HepG2 (cell line): ENCODE measurements around the gene SIGMAR1. TPM values are rescaled to one million over a fixed set of nuclear protein-coding genes. Genes with fewer than 3 reads are reported as not detected.

Experiments
- ATF5 ChIP-seq: sonication (generic); formaldehyde crosslinking; IDR thresholded peaks from 2 replicates; pipeline ENCODE4 v1.4.0; 2020; ENCODE audit warnings: mild to moderate bottlenecking, low read depth, missing genetic modification reagents
- BCL3 ChIP-seq: sonication (generic); formaldehyde crosslinking; IDR thresholded peaks from 2 replicates; pipeline ENCODE4 v1.5.1; 2020; ENCODE audit warnings: mild to moderate bottlenecking, missing genetic modification reagents, moderate library complexity
- BRCA1 ChIP-seq: sonication (generic); formaldehyde crosslinking; IDR thresholded peaks from 2 replicates; pipeline ENCODE4 v1.4.0; 2020; ENCODE audit warnings: missing genetic modification reagents
- ETS1 ChIP-seq: sonication (generic); formaldehyde crosslinking; IDR thresholded peaks from 2 replicates; pipeline ENCODE4 v1.4.0; 2020; ENCODE audit warnings: missing genetic modification reagents
- HMG20A ChIP-seq: IDR thresholded peaks from 2 replicates; pipeline ENCODE4 v1.6.1; 2016; ENCODE audit warnings: borderline replicate concordance
- KDM2A ChIP-seq: sonication (generic); formaldehyde crosslinking; IDR thresholded peaks from 2 replicates; pipeline ENCODE4 v1.4.0; 2020; ENCODE audit warnings: low read depth, missing genetic modification reagents, borderline replicate concordance
- KLF9 ChIP-seq: IDR thresholded peaks from 2 replicates; pipeline ENCODE4 v1.6.1; 2016; ENCODE audit warnings: low read depth
- MED1 ChIP-seq: sonication (generic); formaldehyde crosslinking; IDR thresholded peaks from 2 replicates; pipeline ENCODE4 v1.4.0; 2020; ENCODE audit warnings: missing genetic modification reagents
- MXD4 ChIP-seq: IDR thresholded peaks from 2 replicates; pipeline ENCODE4 v1.6.1; 2016; ENCODE audit warnings: mild to moderate bottlenecking, missing biosample characterization, missing genetic modification reagents
- MXI1 ChIP-seq: IDR thresholded peaks from 3 replicates; pipeline ENCODE4 v1.6.1; 2012; ENCODE audit warnings: low read depth, low read length, inconsistent platforms, borderline replicate concordance
- PHF21A ChIP-seq: sonication (generic); formaldehyde crosslinking; IDR thresholded peaks from 2 replicates; pipeline ENCODE4 v1.5.0; 2020; ENCODE audit warnings: mild to moderate bottlenecking, missing genetic modification reagents
- POGK ChIP-seq: sonication (generic); formaldehyde crosslinking; conservative IDR thresholded peaks from 2 replicates; pipeline ENCODE4 v1.8.0; 2022; ENCODE audit warnings: mild to moderate bottlenecking, moderate library complexity, missing genetic modification reagents
- PRMT3 ChIP-seq: sonication (generic); formaldehyde crosslinking; IDR thresholded peaks from 2 replicates; pipeline ENCODE4 v1.8.1; 2022; ENCODE audit warnings: low read depth, mild to moderate bottlenecking, moderate library complexity, missing genetic modification reagents, borderline replicate concordance
- RAD21 ChIP-seq: fragments of 450-650 bp; formaldehyde crosslinking; IDR thresholded peaks from 2 replicates; pipeline ENCODE4 v1.5.0; 2020; ENCODE audit warnings: mild to moderate bottlenecking
- RORA ChIP-seq: sonication (generic); formaldehyde crosslinking; IDR thresholded peaks from 2 replicates; pipeline ENCODE4 v1.5.0; 2020; ENCODE audit warnings: mild to moderate bottlenecking, missing genetic modification reagents, moderate library complexity
- TFDP2 ChIP-seq: sonication (generic); formaldehyde crosslinking; IDR thresholded peaks from 2 replicates; pipeline ENCODE4 v1.4.0; 2020; ENCODE audit warnings: missing genetic modification reagents
- XBP1 ChIP-seq: sonication (generic); formaldehyde crosslinking; IDR thresholded peaks from 2 replicates; pipeline ENCODE4 v1.5.0; 2020; ENCODE audit warnings: missing genetic modification reagents
- ZFX ChIP-seq: sonication (generic); formaldehyde crosslinking; IDR thresholded peaks from 2 replicates; pipeline ENCODE4 v1.4.0; 2020; ENCODE audit warnings: mild to moderate bottlenecking, low read depth, missing genetic modification reagents, moderate library complexity
- ZFY ChIP-seq: sonication (generic); formaldehyde crosslinking; IDR thresholded peaks from 2 replicates; pipeline ENCODE4 v1.4.0; 2020; ENCODE audit warnings: missing genetic modification reagents
- ZIK1 ChIP-seq: sonication (generic); formaldehyde crosslinking; IDR thresholded peaks from 2 replicates; pipeline ENCODE4 v1.5.0; 2020; ENCODE audit warnings: mild to moderate bottlenecking, low read depth, missing genetic modification reagents, borderline replicate concordance
- ZNF264 ChIP-seq: sonication (generic); formaldehyde crosslinking; IDR thresholded peaks from 2 replicates; pipeline ENCODE4 v1.4.0; 2020; ENCODE audit warnings: missing genetic modification reagents
- ZNF34 ChIP-seq: sonication (generic); formaldehyde crosslinking; IDR thresholded peaks from 2 replicates; pipeline ENCODE4 v1.4.0; 2020; ENCODE audit warnings: mild to moderate bottlenecking, missing genetic modification reagents, borderline replicate concordance
- ZNF841 ChIP-seq: sonication (generic); formaldehyde crosslinking; IDR thresholded peaks from 2 replicates; pipeline ENCODE4 v1.8.1; 2023; ENCODE audit warnings: missing genetic modification reagents, borderline replicate concordance
- polyA plus RNA-seq, 8 experiments: library from polyadenylated mRNA; depleted of rRNA in 3 of 8; stranded (reverse) in 7 of 8; unstranded in 1 of 8; fragments of >200 nt; fragmentation: Illumina TruSeq in 4 of 8; extraction: Trizol in 4 of 8; gene quantifications; 2 replicates each; pipeline versions ENCODE4 v1.2.1 to v1.2.3, GENCODE V29; 2011 to 2016; ENCODE audit warnings: low read depth in 4 of 8, missing spikeins in 1 of 8, mixed read lengths in 1 of 8; ENCODE audit not compliant: insufficient read depth in 1 of 8
- total RNA-seq, 5 experiments: library from RNA; depleted of rRNA; stranded (reverse); fragments of >200 nt; fragmentation: Illumina TruSeq; extraction: Trizol; gene quantifications; 2 replicates each; pipeline ENCODE4 v1.2.3, GENCODE V29; 2016; ENCODE audit warnings: low read depth in 1 of 5

Gene SIGMAR1
- total and polyA plus RNA-seq, 2 of the 13 experiments (the other 11 are each of a cell fraction or from before 2014, with no cell fraction given) = 38.9 to 60.8 TPM

- TF ChIP-seq ZNF841 (CRISPR knock-in tag) (no peak), RAD21 (CRISPR knock-in tag) (no peak), KLF9 (CRISPR knock-in tag) (no peak), MXI1 (0 out of 3 replicates have a peak, but pooled peaks have one; percentile 43), ZFY (peak; percentile 75; the same call in 1 of the 2 replicates), RORA (CRISPR knock-in tag) (no peak), MED1 (CRISPR knock-in tag) (no peak), ZNF264 (CRISPR knock-in tag) (no peak), ETS1 (CRISPR knock-in tag) (no peak), ZFX (peak; percentile 78), HMG20A (CRISPR knock-in tag) (no peak; the same call in 1 of the 2 replicates), BRCA1 (CRISPR knock-in tag) (no peak), MXD4 (CRISPR knock-in tag) (0 out of 2 replicates have a peak, but pooled peaks have one; percentile 21), PRMT3 (CRISPR knock-in tag) (no peak), BCL3 (CRISPR knock-in tag) (no peak), TFDP2 (peak; percentile 61), ZIK1 (no peak), XBP1 (CRISPR knock-in tag) (no peak), ZNF34 (CRISPR knock-in tag) (no peak), KDM2A (CRISPR knock-in tag) (peak; percentile 59; the same call in 1 of the 2 replicates), ATF5 (CRISPR knock-in tag) (no peak), PHF21A (CRISPR knock-in tag) (no peak), POGK (no peak; the same call in 1 of the 2 replicates)
These were observed 17.3 kb downstream of the SIGMAR1 start, which contains the start of gene DCTN3 (continued) for GRCh38 chr9:34620061-34620994.
